Stomach (tissue), 4 donors: ENCODE results near the gene CTIF.

Experiments
- EP300 ChIP-seq: sonication (generic); formaldehyde crosslinking; IDR thresholded peaks from one replicate; pipeline ENCODE4 v1.6.1; 2017; ENCODE audit warnings: antibody characterized with exemption
- POLR2A ChIP-seq, 4 donors: fragments of 450-650 bp; IDR thresholded peaks; one replicate each; pipeline ENCODE4 v1.6.1; 2016; ENCODE audit warnings: antibody characterized with exemption in 4 of 4, control low read depth in 2 of 4, mild to moderate bottlenecking in 1 of 4, moderate library complexity in 1 of 4
- TF ChIP-seq, protein P1 (sequence below), 7 experiments: fragments of 450-650 bp in 4 of 7; fragments of 200-600 bp in 3 of 7; sonication (generic) in 3 of 7; IDR thresholded peaks; one replicate each; pipeline ENCODE4 v1.5.1; 2016 to 2019; ENCODE audit warnings: antibody characterized with exemption in 7 of 7, control low read depth in 2 of 7, mild to moderate bottlenecking in 1 of 7

DNA sequence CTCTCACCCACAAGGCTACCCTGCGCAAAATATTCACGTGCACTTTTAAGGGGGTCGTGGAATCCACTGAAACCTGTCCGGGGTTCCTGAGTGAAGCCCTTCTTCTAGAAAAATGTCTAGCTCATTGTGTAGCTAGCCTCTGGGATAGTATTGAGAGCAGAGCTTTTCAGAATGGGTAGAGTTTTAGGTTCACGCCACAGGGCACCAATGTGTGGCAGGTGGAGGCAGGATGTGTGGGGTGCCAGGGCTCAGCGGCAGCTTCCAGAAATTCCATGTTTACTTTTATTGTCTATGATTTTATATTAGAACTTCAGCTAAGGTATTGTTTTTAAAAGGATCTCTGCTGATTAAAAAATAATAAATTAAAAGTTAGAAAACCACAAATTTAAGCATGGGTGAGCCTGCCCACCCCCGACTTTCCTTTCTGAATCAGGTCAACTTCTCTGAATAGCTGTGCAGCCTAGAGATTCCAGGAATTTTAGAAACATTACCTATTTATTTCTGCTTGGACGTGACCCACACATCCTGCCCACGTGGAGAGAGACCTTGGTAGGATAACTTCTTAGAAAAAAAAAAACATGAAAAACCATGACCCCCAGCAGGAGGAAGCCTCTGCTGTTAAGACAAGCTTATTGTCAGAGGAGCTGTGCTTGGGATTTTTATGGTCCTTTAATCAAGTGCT, 163.7 kb downstream of the CTIF start:
- TF ChIP-seq EP300 (no peak), POLR2A (IDR thresholded peaks at IDR 0.05) (no peak)
- TF ChIP-seq, protein P1, sequence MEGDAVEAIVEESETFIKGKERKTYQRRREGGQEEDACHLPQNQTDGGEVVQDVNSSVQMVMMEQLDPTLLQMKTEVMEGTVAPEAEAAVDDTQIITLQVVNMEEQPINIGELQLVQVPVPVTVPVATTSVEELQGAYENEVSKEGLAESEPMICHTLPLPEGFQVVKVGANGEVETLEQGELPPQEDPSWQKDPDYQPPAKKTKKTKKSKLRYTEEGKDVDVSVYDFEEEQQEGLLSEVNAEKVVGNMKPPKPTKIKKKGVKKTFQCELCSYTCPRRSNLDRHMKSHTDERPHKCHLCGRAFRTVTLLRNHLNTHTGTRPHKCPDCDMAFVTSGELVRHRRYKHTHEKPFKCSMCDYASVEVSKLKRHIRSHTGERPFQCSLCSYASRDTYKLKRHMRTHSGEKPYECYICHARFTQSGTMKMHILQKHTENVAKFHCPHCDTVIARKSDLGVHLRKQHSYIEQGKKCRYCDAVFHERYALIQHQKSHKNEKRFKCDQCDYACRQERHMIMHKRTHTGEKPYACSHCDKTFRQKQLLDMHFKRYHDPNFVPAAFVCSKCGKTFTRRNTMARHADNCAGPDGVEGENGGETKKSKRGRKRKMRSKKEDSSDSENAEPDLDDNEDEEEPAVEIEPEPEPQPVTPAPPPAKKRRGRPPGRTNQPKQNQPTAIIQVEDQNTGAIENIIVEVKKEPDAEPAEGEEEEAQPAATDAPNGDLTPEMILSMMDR (IDR thresholded peaks at IDR 0.05), result no peak
